SKM-1 (cell line): ENCODE results near the gene PRR15L.
"Not testable (repeated sequence)": the region's sequence is repeated elsewhere in the genome, so short reads cannot be mapped to it uniquely, and the experiment has no call there.

ENCODE experiments used
- DNase-seq: peaks from one replicate; lab custom pipeline; 2025; ENCODE audit not compliant: unreplicated experiment; lab: John Stamatoyannopoulos, UW

PRR15L gene

DNA sequence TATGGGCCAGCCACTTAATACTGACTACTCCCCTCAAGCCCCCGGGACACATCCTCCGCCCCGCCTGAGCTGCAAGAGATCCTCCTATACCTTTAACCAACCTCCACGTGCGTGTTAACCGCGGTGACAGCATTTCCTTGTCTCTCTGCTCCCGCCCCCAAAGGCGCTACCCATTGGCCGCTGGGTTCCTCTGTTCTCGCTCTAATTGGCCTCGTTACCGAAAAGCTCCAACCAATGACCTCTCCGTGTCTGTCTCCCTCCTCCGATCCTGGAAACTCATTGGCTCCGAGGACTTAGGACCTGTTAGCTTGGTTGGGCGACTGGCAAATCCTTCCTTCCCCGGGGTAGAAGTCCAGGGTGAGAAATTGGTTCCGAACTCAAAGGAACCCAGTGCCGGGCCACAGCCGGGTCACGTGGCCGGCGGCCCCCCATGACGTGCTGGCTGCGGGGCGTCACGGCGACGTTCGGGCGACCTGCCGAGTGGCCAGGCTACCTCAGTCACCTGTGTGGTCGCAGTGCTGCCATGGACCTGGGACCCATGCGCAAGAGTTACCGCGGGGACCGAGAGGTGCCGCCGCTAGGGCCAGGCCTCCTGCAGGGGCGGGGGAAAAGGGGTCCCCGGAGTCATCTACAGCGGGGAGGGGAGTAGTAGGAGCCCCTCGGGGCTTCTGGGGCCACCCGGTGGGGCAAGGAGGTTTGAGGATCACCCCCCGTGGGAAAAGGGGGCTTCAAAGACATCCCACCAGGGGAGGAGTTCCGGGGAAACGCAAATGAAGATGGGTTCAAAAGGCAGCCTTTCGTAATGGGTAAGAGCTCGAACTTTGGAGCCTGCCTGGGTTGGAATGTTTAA lies 16.2 kb downstream of the PRR15L start, which contains the start of gene PNPO:
PNPO (plus strand) TSS at position 326 of the 850 bp plus-strand sequence; CDS start at position 431, 105 bp downstream.
- DNase-seq = peak; percentile 99

DNA sequence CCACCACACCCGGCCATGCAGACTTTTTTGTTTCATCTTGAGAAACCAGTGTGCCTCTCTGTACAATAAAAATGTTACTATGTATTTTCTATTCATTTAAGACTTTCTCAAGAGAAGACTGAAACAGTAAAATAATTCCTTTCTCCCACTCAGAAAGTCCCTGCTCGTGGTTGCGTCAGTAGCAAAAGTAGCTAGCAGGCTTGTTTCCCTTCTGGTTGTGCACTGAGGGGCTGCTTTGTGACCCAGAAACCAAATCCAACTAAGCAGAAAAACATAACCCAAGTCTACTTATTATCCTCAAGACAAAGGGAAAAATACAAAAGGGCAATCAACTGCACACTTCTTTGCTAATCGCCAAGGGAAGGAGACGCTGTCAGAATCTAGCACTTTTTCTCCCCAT lies 19.7 kb downstream of the PRR15L start:
- DNase-seq = no peak

DNA sequence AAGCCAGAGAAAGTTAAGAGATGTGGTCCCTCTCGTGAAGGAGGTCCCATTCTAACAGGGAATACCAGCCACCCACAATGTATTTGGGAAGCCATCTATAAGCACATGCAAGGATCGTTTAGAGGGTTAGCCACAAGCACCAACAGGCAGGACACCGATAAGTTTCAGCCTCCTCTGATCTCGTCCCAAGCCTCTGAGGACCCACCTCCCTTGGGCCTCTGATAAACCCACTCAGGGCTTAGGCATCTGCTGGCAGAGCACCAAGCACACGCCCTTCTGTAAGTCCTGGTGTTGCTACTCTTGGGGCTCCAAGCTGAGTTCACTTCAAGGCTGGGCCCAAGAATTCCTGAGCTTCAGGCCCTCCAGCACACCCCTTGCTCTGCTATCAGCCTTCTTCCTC lies 21.7 kb downstream of the PRR15L start:
- no peak for DNase-seq

DNA sequence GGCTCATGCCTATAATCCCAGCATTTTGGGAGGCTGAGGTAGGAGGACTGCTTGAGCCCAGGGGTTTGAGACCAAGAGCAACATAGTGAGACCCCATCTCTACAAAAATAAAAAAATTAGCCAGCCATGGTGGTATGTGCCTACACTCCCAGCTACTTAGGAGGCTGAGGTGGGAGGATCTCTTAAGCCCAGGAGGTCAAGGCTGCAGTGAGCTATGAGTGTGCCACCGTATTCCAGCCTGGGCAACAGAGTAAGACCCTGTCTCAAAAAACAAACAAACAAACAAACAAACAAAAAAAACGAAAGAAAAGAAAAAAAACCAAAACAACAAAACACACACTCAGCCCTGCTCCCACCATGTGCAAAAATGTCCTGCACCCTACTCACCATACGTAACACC lies 22.2 kb downstream of the PRR15L start:
- not testable (repeated sequence) for DNase-seq

DNA sequence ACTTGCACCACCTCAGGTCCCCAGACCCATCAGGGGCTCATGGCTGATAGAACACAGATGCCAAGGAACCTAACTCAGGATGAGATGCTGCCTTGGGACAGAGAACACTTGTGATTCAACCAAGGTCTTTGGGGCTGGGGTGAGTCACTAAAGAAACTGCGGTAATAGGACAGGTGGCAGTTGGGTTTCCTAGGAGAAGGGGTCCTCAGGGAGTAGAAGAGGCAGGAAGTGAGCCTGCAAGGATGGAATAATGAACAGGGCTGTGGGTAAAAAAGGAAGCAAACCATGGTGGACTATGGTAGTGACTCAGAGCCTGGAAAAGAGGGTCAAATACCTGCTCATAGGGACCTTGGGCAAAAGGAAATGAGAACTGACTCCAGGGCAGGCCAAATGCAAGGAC lies 22.8 kb downstream of the PRR15L start:
- no peak for DNase-seq

DNA sequence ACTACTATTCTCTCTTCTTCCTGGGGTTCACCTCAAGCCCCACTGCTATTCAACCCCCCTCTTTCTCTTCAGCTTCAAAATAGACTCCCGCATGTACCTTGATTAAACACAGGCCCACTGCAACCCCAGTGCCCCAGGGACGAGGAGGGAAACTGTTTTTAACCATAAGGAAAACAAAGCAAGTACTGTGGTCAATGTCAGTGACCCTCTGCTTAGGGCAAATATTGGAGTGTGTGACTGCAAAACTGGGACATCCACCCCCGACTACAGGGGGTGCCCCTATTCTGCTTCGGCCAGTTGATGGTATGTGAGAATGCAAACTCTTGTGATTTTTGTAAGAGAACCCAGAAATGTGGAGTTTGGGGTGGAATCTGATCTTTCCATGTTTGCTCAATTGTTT lies 25.8 kb downstream of the PRR15L start:
- DNase-seq = no peak

DNA sequence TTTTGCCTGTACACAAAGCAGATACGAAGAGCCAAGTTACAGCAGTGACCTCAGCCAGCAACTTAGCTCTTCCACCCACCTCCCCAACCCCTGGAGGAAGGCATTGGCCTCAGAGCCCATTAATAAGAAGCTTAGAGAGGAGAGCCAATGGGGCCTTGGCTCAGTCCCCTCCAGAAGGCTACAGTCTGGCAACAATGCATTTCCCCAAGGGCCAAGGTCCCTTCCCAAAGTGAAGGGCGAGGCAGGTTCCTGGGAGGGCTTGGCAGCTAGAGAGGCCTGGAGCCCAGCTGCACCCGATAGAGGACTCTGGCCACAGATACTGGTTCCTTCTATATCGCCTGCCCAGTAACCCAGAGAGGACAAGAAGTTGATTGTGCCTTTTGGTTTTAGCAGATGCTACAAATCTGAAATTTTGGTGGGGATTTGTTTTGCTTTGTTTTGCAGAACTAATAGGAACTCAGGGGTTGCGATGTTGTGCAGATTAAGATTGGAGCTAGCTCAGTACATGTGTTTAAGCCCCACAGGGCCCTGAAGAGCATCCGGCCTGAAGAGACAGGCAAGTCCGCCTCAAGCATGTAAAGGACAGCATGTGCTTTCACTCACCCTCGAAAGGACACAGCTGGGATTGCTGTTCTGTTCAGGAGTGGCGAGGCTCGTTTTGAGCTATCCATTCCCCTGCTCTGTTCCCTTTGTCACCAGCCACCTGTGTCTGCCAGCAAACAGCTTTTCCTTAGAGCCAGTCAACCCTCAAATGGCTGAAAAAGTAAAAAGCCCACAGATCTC lies 28.3 kb downstream of the PRR15L start:
- DNase-seq = no peak

DNA sequence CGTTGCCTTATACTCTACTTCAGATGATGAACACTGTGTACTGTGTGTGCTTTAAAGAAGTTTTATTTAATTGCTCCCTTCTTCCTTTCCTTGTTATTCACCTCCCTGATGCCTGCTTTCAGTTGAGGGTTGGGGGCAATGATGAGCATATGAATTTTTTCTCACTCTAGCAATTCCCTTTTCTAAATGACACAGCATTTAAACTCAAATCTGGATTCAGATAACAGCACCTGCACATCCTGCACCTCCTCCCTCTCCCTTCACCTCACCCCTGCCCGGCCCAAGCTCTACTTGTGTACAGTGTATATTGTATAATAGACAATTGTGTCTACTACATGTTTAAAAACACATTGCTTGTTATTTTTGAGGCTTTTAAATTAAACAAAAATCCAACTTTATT lies 29.3 kb downstream of the PRR15L start:
- DNase-seq = no peak

DNA sequence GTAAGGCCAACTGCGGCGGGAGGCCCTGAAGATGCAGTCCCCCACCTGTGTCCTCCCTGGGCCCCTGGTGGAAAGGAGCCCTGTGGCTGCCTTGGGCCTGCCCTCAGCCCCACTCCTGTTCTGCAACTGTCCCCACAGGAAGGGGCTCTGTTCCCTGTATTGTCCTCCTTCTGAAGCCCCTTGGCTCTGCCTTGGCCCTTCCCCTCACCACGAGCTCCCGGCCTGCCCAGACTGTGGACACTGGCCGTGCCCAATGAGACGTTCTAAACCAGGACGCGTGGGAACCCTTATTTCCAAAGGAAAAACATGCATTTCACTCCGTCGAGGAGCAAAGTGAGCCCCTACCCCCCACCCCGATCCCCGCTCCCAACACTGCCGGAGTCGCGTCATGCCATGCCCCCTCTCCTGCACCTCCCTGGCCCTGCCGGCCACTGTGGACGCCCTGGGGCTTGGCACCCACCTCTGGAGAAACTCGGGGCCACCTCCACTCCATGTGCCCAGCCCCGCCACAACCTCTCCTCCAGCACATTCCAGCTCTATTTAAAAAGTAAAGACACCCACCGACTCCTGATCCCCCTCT lies 29.8 kb downstream of the PRR15L start:
- DNase-seq = no peak

DNA sequence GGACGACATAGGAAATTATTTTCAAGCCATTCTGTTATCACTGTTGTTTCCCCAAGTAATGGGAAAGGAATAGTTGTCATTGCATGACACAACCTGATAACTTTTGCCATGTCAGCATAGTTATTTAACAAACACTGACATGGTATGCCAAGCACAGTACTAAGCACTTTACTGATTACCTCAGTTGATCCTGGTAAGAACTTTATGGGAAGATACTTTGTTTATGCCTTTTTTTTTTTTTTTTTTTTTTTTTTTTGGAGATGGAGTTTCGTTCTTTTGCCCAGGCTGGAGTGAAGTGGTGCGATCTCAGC lies 32.0 kb downstream of the PRR15L start:
- DNase-seq = no peak

DNA sequence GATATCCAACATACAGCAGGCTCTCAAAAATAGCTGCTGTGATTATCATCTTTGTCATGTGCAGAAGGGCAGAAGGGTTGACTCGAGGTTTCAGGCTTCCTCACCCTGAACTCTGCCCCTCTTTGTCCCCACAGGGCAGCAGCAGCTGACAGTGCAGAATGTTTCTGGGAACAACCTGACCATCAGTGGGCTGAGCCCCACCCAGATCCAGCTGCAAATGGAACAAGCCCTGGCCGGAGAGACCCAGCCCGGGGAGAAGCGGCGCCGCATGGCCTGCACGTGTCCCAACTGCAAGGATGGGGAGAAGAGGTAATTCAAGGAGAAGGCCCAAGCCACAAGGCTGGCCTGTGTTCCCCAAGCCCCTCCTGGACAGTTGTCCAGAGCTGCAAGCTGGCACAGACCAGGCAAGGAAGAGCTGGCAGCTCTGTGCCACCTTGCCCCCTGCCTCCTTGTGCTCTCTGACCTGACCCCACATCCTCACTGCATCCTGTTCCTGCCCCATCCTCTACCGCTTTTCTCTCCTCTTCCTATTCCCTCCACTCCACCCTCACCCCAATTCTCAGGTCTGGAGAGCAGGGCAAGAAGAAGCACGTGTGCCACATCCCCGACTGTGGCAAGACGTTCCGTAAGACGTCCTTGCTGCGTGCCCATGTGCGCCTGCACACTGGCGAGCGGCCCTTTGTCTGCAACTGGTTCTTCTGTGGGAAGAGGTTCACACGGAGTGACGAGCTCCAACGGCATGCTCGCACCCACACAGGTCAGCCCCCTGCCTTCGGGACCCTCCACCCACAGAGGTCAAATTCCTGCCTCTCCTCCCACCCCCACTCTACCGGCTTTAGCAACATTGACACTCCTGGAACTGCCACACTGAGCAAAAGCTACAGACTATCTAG lies 32.7 kb downstream of the PRR15L start:
- no peak for DNase-seq

DNA sequence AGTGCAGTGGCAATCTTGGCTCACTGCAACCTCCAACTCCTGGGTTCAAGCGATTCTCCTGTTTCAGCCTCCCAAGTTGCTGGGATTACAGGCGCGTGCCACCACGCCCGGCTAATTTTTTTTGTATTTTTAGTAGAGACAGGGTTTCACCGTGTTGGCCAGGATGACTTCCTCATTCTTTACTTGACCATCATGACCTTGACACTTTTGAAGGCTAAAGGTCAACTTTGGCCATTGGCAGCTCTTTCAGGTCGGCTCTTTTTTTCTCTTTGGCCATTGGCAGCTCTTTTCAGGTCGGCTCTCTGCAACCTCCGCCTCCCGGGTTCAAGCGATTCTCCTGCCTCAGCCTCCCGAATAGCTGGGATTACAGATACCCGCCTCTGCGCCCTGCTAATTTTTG lies 37.8 kb downstream of the PRR15L start:
- not testable (repeated sequence) for DNase-seq

DNA sequence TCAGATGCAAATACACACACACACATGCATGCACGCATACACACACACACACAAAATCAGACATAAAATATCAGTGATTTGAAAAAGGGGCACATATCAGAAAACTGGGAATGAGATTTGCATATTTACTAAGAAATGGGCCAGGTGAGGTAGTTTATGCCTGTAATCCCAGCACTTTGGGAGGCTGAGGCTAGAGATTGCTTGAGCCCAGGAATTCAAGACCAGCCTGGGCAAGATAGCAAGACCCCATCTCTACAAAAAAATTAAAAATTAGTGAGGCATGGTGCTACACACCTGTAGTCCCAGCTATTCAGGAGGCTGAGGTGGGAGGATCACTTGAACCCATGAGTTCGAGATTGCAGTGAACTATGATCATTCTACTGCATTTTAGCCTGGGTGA lies 38.7 kb downstream of the PRR15L start:
- DNase-seq = no peak

DNA sequence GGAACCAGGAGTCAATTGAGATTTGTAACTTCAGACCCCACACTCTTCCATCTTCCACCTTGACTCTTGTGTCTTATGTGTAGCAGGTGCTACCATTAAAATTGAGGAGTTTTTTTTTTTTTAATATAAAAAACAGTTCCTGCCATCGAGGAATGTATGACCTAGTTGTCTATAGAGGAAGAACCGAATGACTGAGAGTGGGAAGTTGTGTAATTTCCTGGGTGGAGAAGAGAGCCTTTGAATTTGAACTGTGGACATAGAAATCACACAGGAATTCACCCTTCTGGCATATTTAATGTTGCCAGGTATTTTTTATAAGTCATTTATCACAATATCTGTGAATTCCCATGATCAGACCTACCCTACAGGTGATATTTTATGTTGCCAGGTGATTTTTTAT lies 39.7 kb downstream of the PRR15L start:
- DNase-seq = peak; percentile 6

DNA sequence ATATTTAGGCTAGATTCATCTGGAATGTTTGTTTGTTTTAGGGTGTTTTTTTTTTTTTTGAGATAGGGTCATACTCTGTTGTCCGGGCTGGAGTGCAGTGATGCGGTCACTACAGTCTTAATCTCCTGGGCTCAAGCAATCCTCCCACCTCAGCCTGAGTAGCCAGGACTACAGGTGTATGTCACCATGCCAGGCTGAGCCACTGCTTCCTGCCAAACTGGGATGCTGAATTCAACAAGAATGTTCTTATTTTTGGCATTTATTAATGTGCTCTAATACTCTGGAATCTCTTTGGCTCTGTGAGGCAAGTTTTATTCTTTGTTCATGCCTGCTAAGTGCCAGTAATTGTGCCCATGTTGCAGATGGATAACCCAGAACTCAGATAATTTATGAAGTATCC lies 40.1 kb downstream of the PRR15L start:
- no peak for DNase-seq

DNA sequence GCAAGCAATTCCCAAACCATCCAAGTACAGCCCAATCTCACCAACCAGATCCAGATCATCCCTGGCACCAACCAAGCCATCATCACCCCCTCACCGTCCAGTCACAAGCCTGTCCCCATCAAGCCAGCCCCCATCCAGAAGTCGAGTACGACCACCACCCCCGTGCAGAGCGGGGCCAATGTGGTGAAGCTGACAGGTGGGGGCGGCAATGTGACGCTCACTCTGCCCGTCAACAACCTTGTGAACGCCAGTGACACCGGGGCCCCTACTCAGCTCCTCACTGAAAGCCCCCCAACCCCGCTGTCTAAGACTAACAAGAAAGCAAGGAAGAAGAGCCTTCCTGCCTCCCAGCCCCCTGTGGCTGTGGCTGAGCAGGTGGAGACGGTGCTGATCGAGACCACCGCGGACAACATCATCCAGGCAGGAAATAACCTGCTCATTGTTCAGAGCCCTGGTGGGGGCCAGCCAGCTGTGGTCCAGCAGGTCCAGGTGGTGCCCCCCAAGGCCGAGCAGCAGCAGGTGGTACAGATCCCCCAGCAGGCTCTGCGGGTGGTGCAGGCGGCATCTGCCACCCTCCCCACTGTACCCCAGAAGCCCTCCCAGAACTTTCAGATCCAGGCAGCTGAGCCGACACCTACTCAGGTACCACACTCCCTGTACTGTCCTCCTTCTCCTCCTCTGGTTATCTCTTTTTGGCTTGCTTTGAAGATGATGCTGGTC lies 41.0 kb downstream of the PRR15L start:
- no peak for DNase-seq

DNA sequence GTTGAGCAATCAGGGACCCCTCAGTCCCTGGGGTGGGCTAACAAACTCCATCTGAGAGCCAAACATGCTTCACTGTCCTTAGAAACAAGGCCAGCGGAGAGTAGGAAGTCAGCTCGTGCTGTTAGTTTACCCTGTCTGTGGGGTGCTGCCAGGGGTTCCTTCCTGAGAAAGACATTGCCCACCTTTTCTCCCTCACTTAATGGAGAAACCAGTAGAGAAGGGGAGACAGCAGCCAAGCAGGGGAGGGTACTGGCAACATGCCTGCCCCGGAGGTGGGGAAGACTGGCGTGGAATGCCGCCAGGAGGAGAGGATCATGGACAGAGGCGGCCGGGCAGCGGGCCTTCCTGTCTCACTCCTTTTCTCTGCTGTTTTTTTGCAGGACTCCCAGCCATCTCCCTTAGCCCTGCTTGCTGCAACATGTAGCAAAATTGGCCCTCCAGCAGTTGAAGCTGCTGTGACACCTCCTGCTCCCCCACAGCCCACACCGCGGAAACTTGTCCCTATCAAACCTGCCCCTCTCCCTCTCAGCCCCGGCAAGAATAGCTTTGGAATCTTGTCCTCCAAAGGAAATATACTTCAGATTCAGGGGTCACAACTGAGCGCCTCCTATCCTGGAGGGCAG lies 41.8 kb downstream of the PRR15L start:
- no peak for DNase-seq

DNA sequence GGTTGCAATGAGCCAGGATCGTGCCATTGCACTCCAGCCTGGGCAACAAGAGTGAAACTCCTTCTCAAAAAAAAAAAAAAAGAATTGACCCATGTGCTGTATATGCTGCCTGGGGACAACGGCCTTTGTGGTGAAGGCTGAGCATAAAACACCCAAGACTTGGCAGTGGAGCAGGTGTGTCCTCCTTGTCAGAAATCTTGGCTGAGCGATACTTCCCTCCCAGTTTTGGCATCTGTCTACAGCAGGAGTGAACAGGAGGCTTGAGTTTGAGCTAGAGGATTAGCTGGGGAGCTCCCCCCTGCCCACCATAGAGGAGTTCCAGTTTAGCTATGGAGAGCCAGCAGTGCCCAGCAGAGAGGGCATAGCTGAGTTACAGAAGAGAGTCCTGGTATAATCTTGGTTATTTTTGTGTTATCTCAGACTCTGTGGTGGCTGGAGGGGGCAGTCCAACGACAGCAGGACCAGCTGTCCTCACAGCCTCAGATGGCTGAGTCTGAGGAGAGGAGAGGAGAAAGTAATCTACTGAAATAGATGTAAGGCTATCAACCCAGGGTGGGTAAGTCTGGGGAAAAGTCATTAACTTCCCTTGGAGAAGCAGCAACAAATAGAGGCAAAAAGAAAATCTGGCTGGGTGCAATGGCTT lies 43.3 kb downstream of the PRR15L start:
- DNase-seq = no peak

DNA sequence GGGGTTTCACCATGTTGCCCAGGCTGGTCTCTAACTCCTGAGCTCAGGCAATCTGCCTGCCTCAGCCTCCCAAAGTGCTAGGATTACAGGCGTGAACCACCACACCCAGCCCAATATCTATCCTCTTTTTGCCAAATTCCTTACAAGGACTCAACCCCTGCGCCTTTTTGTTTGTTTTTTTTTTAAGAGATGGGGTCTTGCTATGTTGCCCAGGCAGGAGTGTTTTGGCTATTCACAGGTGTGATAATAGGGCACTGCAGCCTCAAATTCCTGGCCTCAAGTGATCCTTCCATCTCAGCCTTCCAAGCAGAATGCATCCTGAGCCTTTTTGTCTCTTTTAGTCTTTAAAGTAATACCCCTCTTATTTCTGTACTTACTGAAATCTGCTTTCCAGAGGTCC lies 44.6 kb downstream of the PRR15L start:
- DNase-seq = no peak
